ENCODE measurements around the gene LUC7L. TPM values are rescaled to one million over a fixed set of nuclear protein-coding genes. Genes with fewer than 3 reads are reported as not detected.

LUC7L gene
- total and polyA plus RNA-seq, 8 donors, result 55.5 to 173 (median 147) TPM

DNA sequence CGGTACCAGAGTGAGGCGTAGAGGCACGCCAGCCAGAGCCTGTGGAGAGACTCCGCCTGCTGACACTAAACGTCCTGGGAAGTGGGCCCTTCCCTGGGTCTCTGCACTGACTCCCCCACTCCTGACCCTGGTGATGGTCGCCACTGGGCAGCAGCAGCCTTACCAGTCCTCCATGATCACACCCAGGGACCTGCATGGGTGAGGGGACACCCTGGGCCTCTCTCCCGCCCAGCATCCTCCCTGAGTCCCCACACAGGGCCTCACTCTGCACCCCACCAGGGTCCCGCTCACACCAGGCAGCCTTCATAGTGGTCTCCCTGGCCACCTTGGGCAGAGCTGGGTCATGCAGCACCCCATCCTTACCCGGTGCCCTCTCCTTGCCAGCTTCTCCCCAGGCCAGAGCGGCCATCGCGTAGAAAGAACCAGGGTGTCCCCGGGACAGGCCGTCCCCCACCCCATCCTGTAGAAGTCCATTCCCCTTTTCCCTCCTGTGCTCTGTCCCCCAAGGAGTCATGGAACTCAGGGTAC, 35.8 kb upstream of the LUC7L start:
- intact Hi-C loops (cut with DNase I), result no loop called here
- Histone ChIP-seq H3K9me3 (no peaks in the 10 kb centered on the region), H3K27me3 (no peaks in the 10 kb centered on the region), H3K27ac (no peak overlapping the region), H3K4me3 (no peak overlapping the region), H3K4me1 (no peaks in the 10 kb centered on the region), H3K36me3 (peaks cover 0 to 55% of the 10 kb centered on the region in 2 donors)
- ATAC-seq, result no peak
- TF ChIP-seq, protein P1, sequence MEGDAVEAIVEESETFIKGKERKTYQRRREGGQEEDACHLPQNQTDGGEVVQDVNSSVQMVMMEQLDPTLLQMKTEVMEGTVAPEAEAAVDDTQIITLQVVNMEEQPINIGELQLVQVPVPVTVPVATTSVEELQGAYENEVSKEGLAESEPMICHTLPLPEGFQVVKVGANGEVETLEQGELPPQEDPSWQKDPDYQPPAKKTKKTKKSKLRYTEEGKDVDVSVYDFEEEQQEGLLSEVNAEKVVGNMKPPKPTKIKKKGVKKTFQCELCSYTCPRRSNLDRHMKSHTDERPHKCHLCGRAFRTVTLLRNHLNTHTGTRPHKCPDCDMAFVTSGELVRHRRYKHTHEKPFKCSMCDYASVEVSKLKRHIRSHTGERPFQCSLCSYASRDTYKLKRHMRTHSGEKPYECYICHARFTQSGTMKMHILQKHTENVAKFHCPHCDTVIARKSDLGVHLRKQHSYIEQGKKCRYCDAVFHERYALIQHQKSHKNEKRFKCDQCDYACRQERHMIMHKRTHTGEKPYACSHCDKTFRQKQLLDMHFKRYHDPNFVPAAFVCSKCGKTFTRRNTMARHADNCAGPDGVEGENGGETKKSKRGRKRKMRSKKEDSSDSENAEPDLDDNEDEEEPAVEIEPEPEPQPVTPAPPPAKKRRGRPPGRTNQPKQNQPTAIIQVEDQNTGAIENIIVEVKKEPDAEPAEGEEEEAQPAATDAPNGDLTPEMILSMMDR (IDR thresholded peaks at IDR 0.05), result no peak
- no peak for DNase-seq

DNA sequence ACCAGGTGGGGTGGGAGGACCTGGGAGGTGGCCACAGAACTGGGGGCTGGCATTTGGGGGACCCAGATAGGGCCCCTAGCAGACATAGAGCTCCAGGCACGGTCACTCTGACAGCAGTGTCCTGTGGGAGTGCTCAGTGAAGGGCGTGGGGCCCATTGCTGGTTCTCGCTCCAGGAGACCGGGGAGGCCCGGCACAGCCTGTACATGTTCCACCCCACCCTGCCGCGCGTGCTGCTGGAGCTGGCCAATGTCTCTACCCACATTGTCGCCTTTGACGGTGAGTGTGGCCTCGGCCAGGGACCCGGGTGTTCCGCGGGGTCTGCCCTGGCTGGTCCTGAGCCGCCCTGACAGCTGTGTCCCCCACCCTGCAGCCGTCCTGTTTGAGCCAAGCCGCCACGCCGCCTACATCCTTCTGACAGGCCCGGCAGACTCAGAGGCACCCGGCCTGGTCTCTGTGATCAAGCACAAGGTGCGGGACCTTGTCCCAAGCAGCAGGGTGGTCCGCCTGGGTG, 35.2 kb upstream of the LUC7L start:
- no peak overlapping the region for H3K4me3 ChIP-seq
- TF ChIP-seq, protein P1 (IDR thresholded peaks at IDR 0.05), result no peak
- H3K27me3 ChIP-seq, result no peaks in the 10 kb centered on the region
- no peak overlapping the region for H3K27ac ChIP-seq
- H3K9me3 ChIP-seq, result no peaks in the 10 kb centered on the region
- DNase-seq (no peak), ATAC-seq (no peak)
- intact Hi-C loops (cut with DNase I), result no loop called here
- H3K36me3 ChIP-seq, result peaks cover 0 to 60% of the 10 kb centered on the region in 2 donors
- no peaks in the 10 kb centered on the region for H3K4me1 ChIP-seq

DNA sequence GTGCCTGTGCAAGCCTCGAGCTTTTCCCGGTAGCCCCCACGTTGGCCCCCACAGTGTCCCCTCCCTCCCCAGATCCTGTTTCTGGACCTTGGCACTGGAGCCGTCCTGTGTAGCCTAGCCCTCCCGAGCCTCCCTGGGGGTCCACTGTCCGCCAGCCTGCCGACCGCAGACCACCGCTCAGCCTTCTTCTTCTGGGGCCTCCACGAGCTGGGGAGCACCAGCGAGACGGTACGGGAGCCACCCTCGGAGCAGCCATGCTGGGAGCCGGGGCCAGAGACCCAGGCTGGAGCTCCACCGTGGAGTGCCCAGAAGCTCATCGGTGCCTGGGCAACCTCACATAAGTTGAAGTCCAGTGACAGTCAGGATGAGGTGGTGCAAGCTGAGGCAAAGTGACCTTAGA, 34.7 kb upstream of the LUC7L start:
- TF ChIP-seq, protein P1 (IDR thresholded peaks at IDR 0.05), result no peak
- no peak for DNase-seq
- Histone ChIP-seq H3K9me3 (no peaks in the 10 kb centered on the region), H3K36me3 (peaks cover 0 to 66% of the 10 kb centered on the region in 2 donors), H3K4me3 (no peak overlapping the region), H3K27me3 (no peaks in the 10 kb centered on the region), H3K4me1 (no peaks in the 10 kb centered on the region), H3K27ac (no peak overlapping the region)
- intact Hi-C loops (cut with DNase I), result no loop called here
- ATAC-seq, result no peak

DNA sequence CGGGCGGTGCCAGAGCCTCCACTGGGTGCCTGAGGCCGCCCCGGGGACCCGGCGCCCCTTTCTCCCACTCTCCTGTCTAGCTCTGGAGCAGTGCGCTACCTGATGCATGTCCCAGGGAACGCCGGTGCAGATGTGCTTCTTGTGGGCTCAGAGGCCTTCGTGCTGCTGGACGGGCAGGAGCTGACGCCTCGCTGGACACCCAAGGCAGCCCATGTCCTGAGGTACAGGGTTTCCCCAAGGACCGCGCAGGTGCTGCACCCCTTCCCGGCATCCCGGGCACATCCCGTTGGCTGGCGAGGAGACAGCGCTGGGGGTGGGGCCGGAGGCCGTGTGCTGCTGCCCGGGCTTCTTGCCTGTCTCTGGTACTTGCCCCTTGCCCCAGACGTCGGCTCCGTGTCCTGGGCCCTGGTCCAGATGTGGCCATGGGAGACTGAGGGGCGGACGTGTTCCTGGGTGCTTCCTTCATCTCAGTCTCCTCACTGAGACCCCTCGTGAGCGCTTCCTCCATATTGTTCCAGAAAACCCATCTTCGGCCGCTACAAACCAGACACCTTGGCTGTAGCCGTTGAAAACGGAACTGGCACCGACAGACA, 34.0 kb upstream of the LUC7L start:
- H3K27me3 ChIP-seq, result no peaks in the 10 kb centered on the region
- peaks cover 0 to 66% of the 10 kb centered on the region in 2 donors for H3K36me3 ChIP-seq
- no peaks in the 10 kb centered on the region for H3K9me3 ChIP-seq
- no peak for ATAC-seq
- TF ChIP-seq, protein P1 (IDR thresholded peaks at IDR 0.05), result no peak
- no peak overlapping the region for H3K27ac ChIP-seq
- DNase-seq, result no peak
- no peak overlapping the region for H3K4me3 ChIP-seq
- intact Hi-C loops (cut with DNase I), result no loop called here
- H3K4me1 ChIP-seq, result no peaks in the 10 kb centered on the region

DNA sequence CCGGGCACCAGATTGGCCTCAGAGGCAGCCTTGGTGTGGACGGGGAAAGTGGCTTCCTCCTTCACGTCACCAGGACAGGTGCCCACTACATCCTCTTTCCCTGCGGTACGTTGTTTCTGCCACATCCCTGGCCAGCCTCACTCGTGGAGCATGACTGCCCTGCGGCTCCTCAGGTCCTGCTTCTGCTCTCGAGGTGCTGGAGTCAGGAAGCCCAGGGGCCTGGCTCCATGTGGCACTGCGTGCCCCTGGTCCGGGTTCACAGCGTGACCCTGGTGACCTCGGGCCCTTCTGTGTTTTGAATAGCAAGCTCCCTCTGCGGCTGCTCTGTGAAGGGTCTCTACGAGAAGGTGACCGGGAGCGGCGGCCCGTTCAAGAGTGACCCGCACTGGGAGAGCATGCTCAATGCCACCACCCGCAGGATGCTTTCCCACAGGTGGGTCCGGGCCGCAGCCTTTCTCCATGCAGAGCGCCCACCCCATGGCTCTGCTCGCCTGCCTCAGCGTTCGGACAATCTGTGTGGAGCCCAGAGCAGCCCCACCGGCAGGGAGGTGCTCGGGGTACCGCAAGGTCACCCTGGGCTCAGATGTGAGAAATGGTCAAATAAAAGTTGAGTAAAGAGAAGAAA, 33.0 kb upstream of the LUC7L start:
- intact Hi-C loops (cut with DNase I), result no loop called here
- no peaks in the 10 kb centered on the region for H3K9me3 ChIP-seq
- no peaks in the 10 kb centered on the region for H3K27me3 ChIP-seq
- ATAC-seq (no peak), DNase-seq (no peak)
- H3K4me3 ChIP-seq, result no peak overlapping the region
- peaks cover 0 to 66% of the 10 kb centered on the region in 2 donors for H3K36me3 ChIP-seq
- H3K4me1 ChIP-seq, result no peaks in the 10 kb centered on the region
- H3K27ac ChIP-seq, result no peak overlapping the region
- TF ChIP-seq, protein P1 (IDR thresholded peaks at IDR 0.05), result no peak

Measured in left lung (tissue), 10 donors.